NT2/D1 (cell line): Measurements from ENCODE around the gene CSNK1G3.

Experiments used
- SUZ12 ChIP-seq: IDR thresholded peaks from 2 replicates; pipeline ENCODE4 v1.6.1; 2011; ENCODE audit not compliant: insufficient read length, insufficient read depth; ENCODE audit errors: extremely low read depth
- YY1 ChIP-seq: IDR thresholded peaks from 2 replicates; pipeline ENCODE4 v1.6.1; 2011; ENCODE audit not compliant: insufficient read length, insufficient read depth

DNA sequence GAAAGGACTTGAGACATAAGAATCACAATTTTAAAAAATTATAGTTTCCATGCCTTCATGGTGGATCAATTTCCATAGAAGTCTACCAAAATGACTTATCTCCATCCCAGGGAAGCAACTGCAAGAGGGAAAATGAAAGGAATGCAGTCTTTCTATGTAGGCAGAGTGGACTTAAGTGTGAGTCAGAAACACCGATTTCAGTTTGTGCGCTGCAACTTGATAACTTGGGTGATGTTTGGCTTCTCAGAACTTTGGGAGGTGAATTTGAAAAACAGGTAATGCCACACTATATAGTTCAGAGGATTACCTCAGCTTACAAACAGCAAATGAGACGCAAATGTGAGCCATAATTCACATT is 708 bp upstream of the CSNK1G3 start:
- TF ChIP-seq SUZ12 (no peak), YY1 (no peak)
